ENCODE data around the gene ARHGAP5.

- TF ChIP-seq, protein P1, sequence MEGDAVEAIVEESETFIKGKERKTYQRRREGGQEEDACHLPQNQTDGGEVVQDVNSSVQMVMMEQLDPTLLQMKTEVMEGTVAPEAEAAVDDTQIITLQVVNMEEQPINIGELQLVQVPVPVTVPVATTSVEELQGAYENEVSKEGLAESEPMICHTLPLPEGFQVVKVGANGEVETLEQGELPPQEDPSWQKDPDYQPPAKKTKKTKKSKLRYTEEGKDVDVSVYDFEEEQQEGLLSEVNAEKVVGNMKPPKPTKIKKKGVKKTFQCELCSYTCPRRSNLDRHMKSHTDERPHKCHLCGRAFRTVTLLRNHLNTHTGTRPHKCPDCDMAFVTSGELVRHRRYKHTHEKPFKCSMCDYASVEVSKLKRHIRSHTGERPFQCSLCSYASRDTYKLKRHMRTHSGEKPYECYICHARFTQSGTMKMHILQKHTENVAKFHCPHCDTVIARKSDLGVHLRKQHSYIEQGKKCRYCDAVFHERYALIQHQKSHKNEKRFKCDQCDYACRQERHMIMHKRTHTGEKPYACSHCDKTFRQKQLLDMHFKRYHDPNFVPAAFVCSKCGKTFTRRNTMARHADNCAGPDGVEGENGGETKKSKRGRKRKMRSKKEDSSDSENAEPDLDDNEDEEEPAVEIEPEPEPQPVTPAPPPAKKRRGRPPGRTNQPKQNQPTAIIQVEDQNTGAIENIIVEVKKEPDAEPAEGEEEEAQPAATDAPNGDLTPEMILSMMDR (IDR thresholded peaks at IDR 0.05), result no peak
- TF ChIP-seq POLR2A (IDR thresholded peaks at IDR 0.05) (no peak), EP300 (IDR thresholded peaks at IDR 0.05) (no peak)
Observed at GRCh38 chr14:32043624-32044023, 33.5 kb upstream of the ARHGAP5 start.

All from ovary (tissue), 3 donors.